ENCODE measurements around the gene HLA-DPB1. TPM values are rescaled to one million over a fixed set of nuclear protein-coding genes. Genes with fewer than 3 reads are reported as not detected.

HLA-DPB1 gene
- total RNA-seq, 3 donors from 2014 or later = 56.5 to 80.3 (median 58.2) TPM

GRCh38 chr6:33116841-33117711, 41.3 kb downstream of the HLA-DPB1 start:
- Histone ChIP-seq H3K27ac (no peak overlapping the region), H3K36me3 (no peaks in the 10 kb centered on the region), H3K27me3 (peaks cover 2 to 13% of the 10 kb centered on the region in 2 donors), H3K4me1 (no peaks in the 10 kb centered on the region), H3K9me3 (no peaks in the 10 kb centered on the region), H3K4me3 (no peak overlapping the region)
- DNase-seq (ENCODE audit: low spot score in 2 of 2) = no peak
- no peak for TF ChIP-seq POLR2AphosphoS5 (IDR thresholded peaks at IDR 0.05)
- TF ChIP-seq POLR2A (IDR thresholded peaks at IDR 0.05) = no peak
- TF ChIP-seq CTCF (IDR thresholded peaks at IDR 0.05) = no peak
- intact Hi-C loops (cut with DNase I; ENCODE audit: low total_unique reads) = loop anchor here (10.0 kb wide), 1 partner anchor 128 kb away; no protein-coding TSS in a partner anchor

- intact Hi-C loops (cut with DNase I; ENCODE audit: low total_unique reads) = loop anchor here (10.0 kb wide), 1 partner anchor 127 kb away; no protein-coding TSS in a partner anchor
- Histone ChIP-seq H3K36me3 (no peaks in the 10 kb centered on the region), H3K27me3 (peaks cover 2 to 13% of the 10 kb centered on the region in 2 donors), H3K27ac (no peak overlapping the region), H3K9me3 (no peaks in the 10 kb centered on the region), H3K4me3 (no peak overlapping the region), H3K4me1 (no peaks in the 10 kb centered on the region)
- TF ChIP-seq CTCF (IDR thresholded peaks at IDR 0.05) (no peak), POLR2A (IDR thresholded peaks at IDR 0.05) (no peak), POLR2AphosphoS5 (IDR thresholded peaks at IDR 0.05) (no peak)
- no peak for DNase-seq (ENCODE audit: low spot score in 2 of 2)
Observed at GRCh38 chr6:33117811-33118277, 42.1 kb downstream of the HLA-DPB1 start.

GRCh38 chr6:33118525-33119123, 42.8 kb downstream of the HLA-DPB1 start:
- no peak for TF ChIP-seq POLR2A (IDR thresholded peaks at IDR 0.05)
- TF ChIP-seq POLR2AphosphoS5 (IDR thresholded peaks at IDR 0.05) = no peak
- TF ChIP-seq CTCF (IDR thresholded peaks at IDR 0.05) = peak; percentile 80 to 95 (median 89)
- Histone ChIP-seq H3K27me3 (peaks cover 2 to 13% of the 10 kb centered on the region in 2 donors), H3K4me3 (no peak overlapping the region), H3K36me3 (no peaks in the 10 kb centered on the region), H3K27ac (no peak overlapping the region), H3K9me3 (peaks cover under 1 to 5% of the 10 kb centered on the region in 2 donors), H3K4me1 (no peaks in the 10 kb centered on the region)
- intact Hi-C loops (cut with DNase I; ENCODE audit: low total_unique reads) = loop anchor here (10.0 kb wide), 1 partner anchor 126 kb away; no protein-coding TSS in a partner anchor
- no peak for DNase-seq (ENCODE audit: low spot score in 2 of 2)

- H3K27ac ChIP-seq = no peak overlapping the region
Observed at GRCh38 chr6:33120001-33120400, 44.2 kb downstream of the HLA-DPB1 start.

More at GRCh38 chr6:33120001-33120400, 44.2 kb downstream of the HLA-DPB1 start:
- no peak for DNase-seq (ENCODE audit: low spot score in 2 of 2)
- Histone ChIP-seq H3K4me1 (no peaks in the 10 kb centered on the region), H3K9me3 (peaks cover 6 to 12% of the 10 kb centered on the region in 2 donors), H3K27me3 (peaks cover 2 to 13% of the 10 kb centered on the region in 2 donors), H3K4me3 (no peak overlapping the region), H3K36me3 (no peaks in the 10 kb centered on the region)
- no peak for TF ChIP-seq CTCF (IDR thresholded peaks at IDR 0.05)
- no peak for TF ChIP-seq POLR2A (IDR thresholded peaks at IDR 0.05)
- TF ChIP-seq POLR2AphosphoS5 (IDR thresholded peaks at IDR 0.05) = no peak
- intact Hi-C loops (cut with DNase I; ENCODE audit: low total_unique reads) = no loop called here
